A172 (cell line): ENCODE data around the gene CFAP97. TPM values are rescaled to one million over a fixed set of nuclear protein-coding genes. Genes with fewer than 3 reads are reported as not detected.
"Not testable (repeated sequence)": the region's sequence is repeated elsewhere in the genome, so short reads cannot be mapped to it uniquely, and the experiment has no call there.

Experiments
- DNase-seq: peaks from one replicate; pipeline ENCODE4 v3.0.0-alpha.2; 2015; ENCODE audit warnings: low spot score
- total RNA-seq: library from RNA; depleted of rRNA; stranded (reverse); fragments of >200 nt; shearing (Covaris generic); gene quantifications from 2 replicates; pipeline ENCODE4 v1.2.3, GENCODE V29; 2014

The CFAP97 gene
- total RNA-seq, 1 experiment from 2014 or later, result 55.3 TPM

- peak; percentile 83 for DNase-seq
Observed at GRCh38 chr4:185201977-185202962, 1.5 kb downstream of the CFAP97 start.

GRCh38 chr4:185198189-185198588 lies 5.6 kb downstream of the CFAP97 start:
- not testable (repeated sequence) for DNase-seq

- DNase-seq, result no peak
Observed at GRCh38 chr4:185196437-185196836, 7.4 kb downstream of the CFAP97 start.

GRCh38 chr4:185194924-185195888 lies 8.6 kb downstream of the CFAP97 start:
- DNase-seq, result no peak

- no peak for DNase-seq
Observed at GRCh38 chr4:185192059-185192458, 11.7 kb downstream of the CFAP97 start.

GRCh38 chr4:185190306-185190856 lies 13.4 kb downstream of the CFAP97 start:
- DNase-seq, result no peak

- no peak for DNase-seq
Observed at GRCh38 chr4:185189606-185190305, 14.0 kb downstream of the CFAP97 start.

- no peak for DNase-seq
Observed at GRCh38 chr4:185186769-185187168, 17.0 kb downstream of the CFAP97 start.

- peak; percentile 75 for DNase-seq
Observed at GRCh38 chr4:185183622-185184281, 20.0 kb downstream of the CFAP97 start.

GRCh38 chr4:185182239-185182638 lies 21.6 kb downstream of the CFAP97 start:
- DNase-seq, result no peak

GRCh38 chr4:185179488-185179887 lies 24.3 kb downstream of the CFAP97 start:
- DNase-seq, result no peak

- no peak for DNase-seq
Observed at GRCh38 chr4:185171373-185172071, 32.3 kb downstream of the CFAP97 start.

- peak; percentile 39 for DNase-seq
Observed at GRCh38 chr4:185167234-185167633, 36.6 kb downstream of the CFAP97 start.

- DNase-seq, result peak; percentile 19
Observed at GRCh38 chr4:185165605-185166063, 38.2 kb downstream of the CFAP97 start.

GRCh38 chr4:185151296-185151695 lies 52.5 kb downstream of the CFAP97 start:
- no peak for DNase-seq

GRCh38 chr4:185149392-185149791 lies 54.4 kb downstream of the CFAP97 start:
- DNase-seq, result no peak

- no peak for DNase-seq
Observed at GRCh38 chr4:185145572-185145971, 58.2 kb downstream of the CFAP97 start.

GRCh38 chr4:185144601-185145240 lies 59.1 kb downstream of the CFAP97 start:
- DNase-seq, result no peak

GRCh38 chr4:185143601-185143969 lies 60.2 kb downstream of the CFAP97 start:
- peak; percentile 18 for DNase-seq
